Lung (tissue), 12 donors: ENCODE data around the gene DKK2. TPM values are rescaled to one million over a fixed set of nuclear protein-coding genes. Genes with fewer than 3 reads are reported as not detected.

Experiments used
- ATAC-seq: fragments of 200-7000 bp; cut with Tn5 transposase; one replicate; pipeline ENCODE4 v1.9.1; 2020; ENCODE audit warnings: moderate number of reproducible peaks; ENCODE audit not compliant: insufficient read depth, low FRiP score
- DNase-seq, 3 donors: peaks; one replicate each; pipeline ENCODE4 v3.0.0-alpha.2; 2013 to 2017
- H3K27ac ChIP-seq, 2 donors: one replicate each; pipeline ENCODE4 v1.5.1; 2013; ENCODE audit warnings: mild to moderate bottlenecking in 2 of 2, moderate library complexity in 2 of 2, control low read depth in 1 of 2, inconsistent platforms in 1 of 2, low read depth in 1 of 2, low read length in 1 of 2
- H3K27me3 ChIP-seq, 3 donors: one replicate each; pipeline ENCODE4 v1.5.1; 2013; ENCODE audit warnings: low read length in 2 of 3; ENCODE audit not compliant: control insufficient read depth in 3 of 3, insufficient read depth in 3 of 3
- H3K36me3 ChIP-seq, 4 donors: one replicate each; pipeline ENCODE4 v1.5.1; 2013; ENCODE audit warnings: low read length in 4 of 4, mild to moderate bottlenecking in 1 of 4, moderate library complexity in 1 of 4; ENCODE audit not compliant: control insufficient read depth in 4 of 4, insufficient read depth in 4 of 4
- H3K4me1 ChIP-seq, 5 donors: one replicate each; pipeline ENCODE4 v1.5.1; 2013; ENCODE audit warnings: low read length in 5 of 5, mild to moderate bottlenecking in 2 of 5, moderate library complexity in 1 of 5; ENCODE audit not compliant: control insufficient read depth in 5 of 5, insufficient read depth in 5 of 5
- H3K4me3 ChIP-seq: one replicate; pipeline ENCODE4 v1.5.1; 2013; ENCODE audit warnings: mild to moderate bottlenecking, control low read depth, moderate library complexity
- H3K9ac ChIP-seq, 2 donors: one replicate each; pipeline ENCODE4 v1.5.1; 2013; ENCODE audit warnings: low read length in 2 of 2, control low read depth in 1 of 2; ENCODE audit not compliant: insufficient read depth in 1 of 2
- H3K9me3 ChIP-seq, 4 donors: one replicate each; pipeline ENCODE4 v1.5.1; 2013; ENCODE audit warnings: low read length in 3 of 4, mild to moderate bottlenecking in 1 of 4, moderate library complexity in 1 of 4; ENCODE audit not compliant: control insufficient read depth in 4 of 4, insufficient read depth in 3 of 4
- WGBS, 2 donors: extraction: QIAGEN DNeasy Blood & Tissue Kit; methylation state at CpG; one replicate each; pipeline ENCODE4 v1.1.7; 2013; 5-methylcytosine and 5-hydroxymethylcytosine counted together
- polyA plus RNA-seq, 2 donors: library from polyadenylated mRNA; stranded (reverse); fragments of 200-250 nt; gene quantifications; one replicate each; pipeline ENCODE4 v1.2.1, GENCODE V29; 2013
- total RNA-seq, 2 donors: library from RNA; depleted of rRNA in 1 of 2; stranded (reverse); fragments of >200 nt in 1 of 2; gene quantifications; one replicate each; pipeline ENCODE4 v1.2.1, GENCODE V29; 2014 to 2021
- TF ChIP-seq, protein P1 (sequence below): IDR thresholded peaks from 2 replicates; pipeline ENCODE4 v1.5.1; 2012; ENCODE audit warnings: mild to moderate bottlenecking; ENCODE audit errors: control extremely low read depth, extremely low read depth
- donor health status: control.
- donor health status: control.
- donor health status: Bipolar disorder and iron deficiency.
- donor health status: healthy.
- donor health status: DM: yes; HTN: yes; CAD: no.

Gene DKK2
- total and polyA plus RNA-seq, 4 donors, result 2.6 to 16.1 (median 4.7) TPM

GRCh38 chr4:107027379-107027778 lies 8.7 kb downstream of the DKK2 start:
- Histone ChIP-seq H3K9ac (no peak overlapping the region), H3K27me3 (peaks cover 0 to 14% (median 6%) of the 10 kb centered on the region in 3 donors), H3K36me3 (no peaks in the 10 kb centered on the region), H3K4me1 (no peaks in the 10 kb centered on the region), H3K4me3 (no peak overlapping the region), H3K9me3 (no peaks in the 10 kb centered on the region), H3K27ac (no peak overlapping the region)
- TF ChIP-seq, protein P1, sequence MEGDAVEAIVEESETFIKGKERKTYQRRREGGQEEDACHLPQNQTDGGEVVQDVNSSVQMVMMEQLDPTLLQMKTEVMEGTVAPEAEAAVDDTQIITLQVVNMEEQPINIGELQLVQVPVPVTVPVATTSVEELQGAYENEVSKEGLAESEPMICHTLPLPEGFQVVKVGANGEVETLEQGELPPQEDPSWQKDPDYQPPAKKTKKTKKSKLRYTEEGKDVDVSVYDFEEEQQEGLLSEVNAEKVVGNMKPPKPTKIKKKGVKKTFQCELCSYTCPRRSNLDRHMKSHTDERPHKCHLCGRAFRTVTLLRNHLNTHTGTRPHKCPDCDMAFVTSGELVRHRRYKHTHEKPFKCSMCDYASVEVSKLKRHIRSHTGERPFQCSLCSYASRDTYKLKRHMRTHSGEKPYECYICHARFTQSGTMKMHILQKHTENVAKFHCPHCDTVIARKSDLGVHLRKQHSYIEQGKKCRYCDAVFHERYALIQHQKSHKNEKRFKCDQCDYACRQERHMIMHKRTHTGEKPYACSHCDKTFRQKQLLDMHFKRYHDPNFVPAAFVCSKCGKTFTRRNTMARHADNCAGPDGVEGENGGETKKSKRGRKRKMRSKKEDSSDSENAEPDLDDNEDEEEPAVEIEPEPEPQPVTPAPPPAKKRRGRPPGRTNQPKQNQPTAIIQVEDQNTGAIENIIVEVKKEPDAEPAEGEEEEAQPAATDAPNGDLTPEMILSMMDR, result no peak
- ATAC-seq (no peak), DNase-seq (no peak)
- WGBS, 2 donors, result 89 to 93% methylated on average over 1 of the region's 1 CpG

GRCh38 chr4:107018344-107018735 lies 17.8 kb downstream of the DKK2 start:
- Histone ChIP-seq H3K4me1 (no peaks in the 10 kb centered on the region), H3K36me3 (no peaks in the 10 kb centered on the region), H3K9me3 (no peaks in the 10 kb centered on the region), H3K27ac (no peak overlapping the region), H3K4me3 (no peak overlapping the region), H3K27me3 (no peaks in the 10 kb centered on the region), H3K9ac (no peak overlapping the region)
- TF ChIP-seq, protein P1, result no peak
- no peak for ATAC-seq
- no peak for DNase-seq
- 75 to 83% methylated on average over 3 of the region's 3 CpGs for WGBS, 2 donors

DNA sequence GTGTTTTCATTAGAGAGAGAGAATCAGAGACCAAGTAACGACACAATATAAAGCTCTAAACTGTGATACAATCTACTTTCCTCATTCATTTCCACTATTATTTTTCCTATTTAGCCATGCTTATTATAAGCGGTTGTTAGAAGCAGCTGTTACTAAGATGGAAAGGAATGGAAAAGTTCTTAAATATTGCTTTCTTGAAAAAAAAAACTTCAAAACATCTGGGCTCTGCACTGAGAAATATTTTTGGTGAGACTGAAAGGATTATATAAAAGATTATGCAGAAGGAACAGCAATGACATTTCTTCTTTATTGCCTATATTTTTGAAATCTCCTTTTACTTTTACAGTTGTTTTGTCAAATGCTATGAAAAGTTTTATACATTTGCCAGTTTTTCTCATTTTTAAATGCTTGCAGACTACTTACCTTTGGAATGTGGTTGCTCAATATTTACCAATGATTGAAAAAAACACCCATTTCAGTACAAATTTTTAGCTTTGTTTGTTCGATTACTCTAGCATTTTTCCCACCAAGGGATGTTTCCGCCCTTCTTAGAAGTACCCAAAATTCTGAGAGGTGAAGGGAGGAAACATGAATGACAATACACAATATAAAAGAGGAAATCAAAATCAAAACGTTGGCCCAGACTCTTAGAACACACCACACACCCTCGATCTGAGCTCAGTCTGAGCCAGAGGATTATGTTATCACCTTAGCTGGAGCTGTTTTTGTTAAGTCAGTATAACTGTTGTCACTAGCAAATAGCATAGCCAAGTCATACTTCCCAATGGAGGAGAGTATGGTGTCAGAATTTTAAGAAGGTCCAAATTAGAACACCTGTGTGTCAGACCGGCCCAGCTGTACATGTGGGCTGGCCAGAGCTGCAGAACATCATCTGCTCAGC lies 18.4 kb downstream of the DKK2 start:
- 60 to 71% methylated on average over 7 of the region's 7 CpGs for WGBS, 2 donors
- H3K4me1 ChIP-seq, result no peaks in the 10 kb centered on the region
- no peaks in the 10 kb centered on the region for H3K27me3 ChIP-seq
- TF ChIP-seq, protein P1, result no peak
- ATAC-seq (no peak), DNase-seq (no peak)
- H3K9ac ChIP-seq, result no peak overlapping the region
- H3K9me3 ChIP-seq, result no peaks in the 10 kb centered on the region
- no peaks in the 10 kb centered on the region for H3K36me3 ChIP-seq
- no peak overlapping the region for H3K4me3 ChIP-seq
- no peak overlapping the region for H3K27ac ChIP-seq
